ENCODE results near the gene FEM1A. TPM values are rescaled to one million over a fixed set of nuclear protein-coding genes. Genes with fewer than 3 reads are reported as not detected.

FEM1A gene
- total and polyA plus RNA-seq, 10 of the 15 experiments (the other 5 are each of a cell fraction or from before 2014, with no cell fraction given), result 0.27 to 17.4 (median 3.8) TPM

DNA sequence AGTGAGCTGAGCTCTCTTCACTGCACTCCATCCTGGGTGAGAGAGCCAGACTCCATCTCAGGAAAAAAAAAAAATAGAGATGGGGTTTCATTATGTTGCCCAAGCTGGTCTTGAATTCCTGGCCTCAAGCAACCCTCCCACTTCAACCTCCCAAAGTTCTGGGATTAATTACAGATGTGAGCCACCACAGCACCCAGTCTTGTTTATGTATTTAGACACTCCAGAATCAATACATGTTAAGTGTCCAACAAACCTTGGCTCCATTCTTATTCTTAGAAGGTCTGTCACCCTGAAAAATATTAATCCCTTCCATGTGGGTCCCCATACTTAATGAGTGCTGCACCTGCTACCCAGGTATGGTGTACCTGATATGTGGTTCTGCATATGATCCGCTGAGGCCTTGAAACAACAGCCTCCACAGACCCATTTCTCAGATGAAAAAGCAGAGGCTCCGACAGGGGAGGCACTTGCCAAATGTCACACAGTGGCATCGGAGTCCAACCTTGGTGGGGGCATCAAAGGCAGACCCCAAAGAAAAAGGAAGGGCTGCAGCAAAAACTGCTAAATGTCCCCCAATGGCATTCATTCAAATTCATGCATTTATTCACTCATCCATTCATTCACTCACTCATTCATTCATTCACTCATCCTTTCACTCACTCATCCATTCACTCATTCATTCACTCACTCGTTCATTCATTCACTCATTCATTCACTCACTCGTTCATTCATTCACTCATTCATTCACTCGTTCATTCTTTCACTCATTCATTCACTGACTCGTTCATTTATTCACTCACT, 23.3 kb downstream of the FEM1A start (continued):
- TF ChIP-seq MXI1 (IDR thresholded peaks at IDR 0.05; ENCODE audit: low read depth, low read length) (no peak), POLR2A (IDR thresholded peaks at IDR 0.05; ENCODE audit: low read depth, low read length) (no peak), ZBED1 (IDR thresholded peaks at IDR 0.05; ENCODE audit: borderline replicate concordance) (peak; percentile 28; the same call in 1 of the 2 replicates), CBX3 (IDR thresholded peaks at IDR 0.05; ENCODE audit: borderline replicate concordance, low read depth) (no peak), POLR2AphosphoS2 (IDR thresholded peaks at IDR 0.05; ENCODE audit: low read depth, low read length) (peak; percentile 17), BMI1 (IDR thresholded peaks at IDR 0.05; ENCODE audit: borderline replicate concordance) (peak; percentile 53; the same call in 1 of the 2 replicates), NR2C2 (IDR thresholded peaks at IDR 0.05; ENCODE audit: borderline replicate concordance, control insufficient read depth, insufficient read length, low read depth) (no peak), FOS (IDR thresholded peaks at IDR 0.05; ENCODE audit: borderline replicate concordance, extremely low read depth, insufficient read length) (no peak), SMC3 (IDR thresholded peaks at IDR 0.05; ENCODE audit: borderline replicate concordance, low read length) (no peak), MTA2 (IDR thresholded peaks at IDR 0.05; ENCODE audit: low read depth) (peak; percentile 29; the same call in 1 of the 2 replicates), TAF1 (IDR thresholded peaks at IDR 0.05; ENCODE audit: borderline replicate concordance, low read depth, low read length) (no peak), RCOR1 (conservative IDR thresholded peaks at IDR 0.05; ENCODE audit: low read depth, low read length) (no peak), TCF7 (IDR thresholded peaks at IDR 0.05; ENCODE audit: borderline replicate concordance) (no peak), ZZZ3 (IDR thresholded peaks at IDR 0.05; ENCODE audit: control insufficient read depth, insufficient read length, low read depth) (no peak), JUNB (IDR thresholded peaks at IDR 0.05) (no peak), ZNF384 (IDR thresholded peaks at IDR 0.05; ENCODE audit: borderline replicate concordance, low read depth, low read length) (no peak), RUNX3 (IDR thresholded peaks at IDR 0.05; ENCODE audit: low read length) (no peak), ETV6 (conservative IDR thresholded peaks at IDR 0.05 in 1 of 2, IDR thresholded peaks at IDR 0.05 in 1 of 2; ENCODE audit: borderline replicate concordance in 1 of 2, low read depth in 1 of 2) (no peak), STAT3 (IDR thresholded peaks at IDR 0.05; ENCODE audit: low read depth, low read length) (no peak), MEF2B (IDR thresholded peaks at IDR 0.05; ENCODE audit: partially characterized antibody, poor library complexity, severe bottlenecking) (no peak), BRCA1 (IDR thresholded peaks at IDR 0.05; ENCODE audit: low read depth, low read length) (no peak), PRDM15 (CRISPR knock-in tag; IDR thresholded peaks at IDR 0.05) (no peak)
- TF ChIP-seq, protein P1, sequence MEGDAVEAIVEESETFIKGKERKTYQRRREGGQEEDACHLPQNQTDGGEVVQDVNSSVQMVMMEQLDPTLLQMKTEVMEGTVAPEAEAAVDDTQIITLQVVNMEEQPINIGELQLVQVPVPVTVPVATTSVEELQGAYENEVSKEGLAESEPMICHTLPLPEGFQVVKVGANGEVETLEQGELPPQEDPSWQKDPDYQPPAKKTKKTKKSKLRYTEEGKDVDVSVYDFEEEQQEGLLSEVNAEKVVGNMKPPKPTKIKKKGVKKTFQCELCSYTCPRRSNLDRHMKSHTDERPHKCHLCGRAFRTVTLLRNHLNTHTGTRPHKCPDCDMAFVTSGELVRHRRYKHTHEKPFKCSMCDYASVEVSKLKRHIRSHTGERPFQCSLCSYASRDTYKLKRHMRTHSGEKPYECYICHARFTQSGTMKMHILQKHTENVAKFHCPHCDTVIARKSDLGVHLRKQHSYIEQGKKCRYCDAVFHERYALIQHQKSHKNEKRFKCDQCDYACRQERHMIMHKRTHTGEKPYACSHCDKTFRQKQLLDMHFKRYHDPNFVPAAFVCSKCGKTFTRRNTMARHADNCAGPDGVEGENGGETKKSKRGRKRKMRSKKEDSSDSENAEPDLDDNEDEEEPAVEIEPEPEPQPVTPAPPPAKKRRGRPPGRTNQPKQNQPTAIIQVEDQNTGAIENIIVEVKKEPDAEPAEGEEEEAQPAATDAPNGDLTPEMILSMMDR (IDR thresholded peaks at IDR 0.05 in 2 of 3, conservative IDR thresholded peaks at IDR 0.05 in 1 of 3; ENCODE audit: control insufficient read depth in 2 of 3, extremely low read depth in 1 of 3, insufficient read depth in 1 of 3, low read depth in 3 of 3, low read length in 3 of 3), result no peak
- TF ChIP-seq, protein P2, sequence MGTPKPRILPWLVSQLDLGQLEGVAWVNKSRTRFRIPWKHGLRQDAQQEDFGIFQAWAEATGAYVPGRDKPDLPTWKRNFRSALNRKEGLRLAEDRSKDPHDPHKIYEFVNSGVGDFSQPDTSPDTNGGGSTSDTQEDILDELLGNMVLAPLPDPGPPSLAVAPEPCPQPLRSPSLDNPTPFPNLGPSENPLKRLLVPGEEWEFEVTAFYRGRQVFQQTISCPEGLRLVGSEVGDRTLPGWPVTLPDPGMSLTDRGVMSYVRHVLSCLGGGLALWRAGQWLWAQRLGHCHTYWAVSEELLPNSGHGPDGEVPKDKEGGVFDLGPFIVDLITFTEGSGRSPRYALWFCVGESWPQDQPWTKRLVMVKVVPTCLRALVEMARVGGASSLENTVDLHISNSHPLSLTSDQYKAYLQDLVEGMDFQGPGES (IDR thresholded peaks at IDR 0.05), result no peak

Measured in GM12878 (cell line).